Middle frontal gyrus (tissue), 1 donor: Measurements from ENCODE around the gene PKP3.
"Not testable (repeated sequence)": the region's sequence is repeated elsewhere in the genome, so short reads cannot be mapped to it uniquely, and the experiment has no call there.

Experiments
- DNase-seq: peaks from one replicate; pipeline ENCODE4 v3.0.0-alpha.2; 2015; ENCODE audit warnings: low spot score; ENCODE audit errors: extremely low spot score

The PKP3 gene

GRCh38 chr11:393219-394033 lies 583 bp upstream of the PKP3 start:
- no peak for DNase-seq

DNA sequence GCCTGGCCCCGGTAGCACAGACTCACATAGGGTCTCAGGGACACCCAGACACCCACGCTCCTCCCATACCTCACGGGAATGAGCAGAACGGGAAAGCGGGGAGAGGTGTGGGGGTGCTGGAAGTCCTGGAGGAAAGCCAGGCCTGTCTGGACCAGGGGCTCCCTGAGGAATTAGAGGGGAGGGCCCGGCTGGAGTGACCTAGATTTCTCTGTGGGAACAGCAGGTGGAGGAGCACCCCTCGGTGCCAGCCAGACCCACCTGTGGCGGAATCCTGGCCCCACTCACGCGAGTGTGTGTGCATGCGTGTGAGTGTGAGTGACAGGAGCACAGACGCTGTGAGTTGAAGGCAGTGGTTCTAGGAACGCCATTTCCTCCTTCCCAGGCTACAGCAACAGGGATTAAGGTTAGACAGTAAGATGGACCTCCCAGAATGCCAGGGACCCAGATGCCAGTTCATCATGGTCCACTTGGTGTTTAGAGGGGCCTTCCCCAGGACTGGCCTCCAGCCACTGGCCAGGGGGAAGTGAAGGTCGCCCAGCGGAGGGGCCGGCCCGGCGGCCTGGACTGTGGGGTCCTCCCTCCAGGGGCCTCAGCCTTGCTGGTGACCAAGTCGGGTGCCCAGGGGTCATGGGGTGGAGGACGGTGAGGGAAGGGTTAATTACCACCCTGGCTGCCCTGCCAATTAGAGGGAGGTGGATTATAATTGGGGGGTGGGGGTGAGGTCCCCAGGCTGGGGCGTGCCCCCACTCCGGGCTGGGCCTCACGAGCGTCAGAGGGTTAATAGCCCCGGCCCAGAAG lies 1.0 kb downstream of the PKP3 start:
- no peak for DNase-seq

GRCh38 chr11:395866-396265 lies 1.9 kb downstream of the PKP3 start:
- DNase-seq: no peak

- DNase-seq: no peak
Measured at GRCh38 chr11:396511-396947, 2.5 kb downstream of the PKP3 start.

- no peak for DNase-seq
Measured at GRCh38 chr11:396948-397548, 3.0 kb downstream of the PKP3 start.

- DNase-seq: no peak
Measured at GRCh38 chr11:398826-399225, 4.8 kb downstream of the PKP3 start.

DNA sequence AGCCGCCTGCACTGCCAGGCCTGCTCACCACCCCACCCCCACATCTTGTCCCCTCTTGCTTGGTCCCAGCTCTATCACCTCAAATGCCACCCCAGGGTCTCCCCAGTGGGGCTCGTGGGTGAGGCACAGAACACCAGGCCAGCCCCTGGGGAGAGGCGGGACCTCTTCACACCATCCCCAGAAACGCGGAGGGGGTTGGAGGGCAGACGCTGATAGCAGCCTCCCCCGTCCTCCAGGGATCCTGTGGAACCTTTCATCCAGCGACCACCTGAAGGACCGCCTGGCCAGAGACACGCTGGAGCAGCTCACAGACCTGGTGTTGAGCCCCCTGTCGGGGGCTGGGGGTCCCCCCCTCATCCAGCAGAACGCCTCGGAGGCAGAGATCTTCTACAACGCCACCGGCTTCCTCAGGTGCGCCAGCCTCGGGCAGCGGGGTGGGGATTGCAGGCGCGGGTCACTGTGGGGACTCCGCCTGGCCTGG lies 5.8 kb downstream of the PKP3 start:
- DNase-seq: no peak

GRCh38 chr11:400241-400689 lies 6.3 kb downstream of the PKP3 start:
- DNase-seq: no peak

GRCh38 chr11:401196-401595 lies 7.2 kb downstream of the PKP3 start:
- not testable (repeated sequence) for DNase-seq

DNA sequence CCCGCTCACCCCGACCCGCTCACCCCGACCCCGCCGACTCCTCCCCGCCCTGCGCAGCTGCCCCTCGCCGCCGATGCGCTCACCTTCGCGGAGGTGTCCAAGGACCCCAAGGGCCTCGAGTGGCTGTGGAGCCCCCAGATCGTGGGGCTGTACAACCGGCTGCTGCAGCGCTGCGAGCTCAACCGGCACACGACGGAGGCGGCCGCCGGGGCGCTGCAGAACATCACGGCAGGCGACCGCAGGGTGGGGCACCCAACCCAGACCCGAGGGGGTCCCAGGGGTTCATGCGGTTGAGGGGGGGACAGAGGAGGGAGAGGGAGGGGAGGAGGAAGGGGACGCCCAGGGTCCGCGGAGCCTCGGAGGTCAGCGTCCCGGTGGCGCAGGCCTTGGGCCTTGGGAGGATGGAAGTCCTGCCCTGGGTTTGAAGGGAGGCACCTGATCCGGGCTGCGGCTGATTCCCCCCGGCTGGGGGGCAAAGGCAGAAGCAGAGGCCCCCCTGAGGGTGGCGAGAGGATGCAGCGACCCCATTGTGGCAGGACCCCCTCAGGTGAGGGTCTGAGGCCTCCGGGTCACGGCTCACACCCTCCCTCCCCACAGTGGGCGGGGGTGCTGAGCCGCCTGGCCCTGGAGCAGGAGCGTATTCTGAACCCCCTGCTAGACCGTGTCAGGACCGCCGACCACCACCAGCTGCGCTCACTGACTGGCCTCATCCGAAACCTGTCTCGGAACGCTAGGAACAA lies 9.2 kb downstream of the PKP3 start:
- DNase-seq: no peak

DNA sequence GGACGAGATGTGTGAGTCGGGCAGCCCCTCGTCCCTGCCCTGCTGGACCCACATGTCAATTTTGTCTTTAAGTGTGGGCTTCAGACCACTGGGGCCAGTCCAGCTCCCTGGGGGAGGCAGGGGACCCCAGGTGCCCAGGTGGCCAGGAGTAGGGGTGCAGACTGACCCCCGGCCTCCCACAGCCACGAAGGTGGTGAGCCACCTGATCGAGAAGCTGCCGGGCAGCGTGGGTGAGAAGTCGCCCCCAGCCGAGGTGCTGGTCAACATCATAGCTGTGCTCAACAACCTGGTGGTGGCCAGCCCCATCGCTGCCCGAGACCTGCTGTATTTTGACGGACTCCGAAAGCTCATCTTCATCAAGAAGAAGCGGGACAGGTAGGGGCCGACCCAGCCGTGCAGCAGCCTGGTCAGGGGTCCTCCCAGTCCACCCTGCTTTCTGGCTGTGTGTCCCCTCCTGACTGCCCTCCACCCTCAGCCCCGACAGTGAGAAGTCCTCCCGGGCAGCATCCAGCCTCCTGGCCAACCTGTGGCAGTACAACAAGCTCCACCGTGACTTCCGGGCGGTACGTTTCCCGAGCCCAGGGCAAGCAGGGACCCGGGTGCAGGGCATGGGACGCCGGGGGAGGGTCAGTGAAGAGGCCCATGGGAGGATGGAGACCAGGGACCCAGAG lies 9.9 kb downstream of the PKP3 start:
- no peak for DNase-seq

- no peak for DNase-seq
Measured at GRCh38 chr11:404551-405264, 10.7 kb downstream of the PKP3 start.

- no peak for DNase-seq
Measured at GRCh38 chr11:405323-405953, 11.4 kb downstream of the PKP3 start.

- no peak for DNase-seq
Measured at GRCh38 chr11:405954-406795, 12.2 kb downstream of the PKP3 start.

- DNase-seq: no peak
Measured at GRCh38 chr11:406796-407650, 13.0 kb downstream of the PKP3 start.

DNA sequence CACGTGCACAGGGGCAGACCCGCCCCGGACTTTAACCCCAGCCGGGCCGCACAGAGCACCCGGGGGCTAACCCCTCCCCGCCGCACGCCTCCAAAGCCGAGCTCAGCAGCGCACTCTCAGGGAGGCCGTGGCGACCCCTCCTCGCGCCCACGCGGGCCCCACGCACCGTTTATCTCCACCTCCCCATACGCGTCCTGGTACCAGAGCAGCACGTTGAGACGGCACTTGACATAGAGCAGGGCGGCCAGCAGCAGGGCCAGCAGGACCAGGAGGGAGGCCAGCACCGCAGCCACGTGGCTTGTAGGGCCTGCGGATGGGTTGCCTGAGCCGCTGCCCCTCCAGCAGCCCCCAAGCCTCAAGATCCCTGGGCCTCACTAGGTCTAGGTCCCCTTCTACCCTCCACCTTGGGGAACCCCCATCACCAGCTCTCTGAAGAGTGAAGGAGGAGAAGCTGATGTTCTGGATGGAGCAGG lies 13.7 kb downstream of the PKP3 start:
- DNase-seq: no peak

GRCh38 chr11:408154-409007 lies 14.4 kb downstream of the PKP3 start:
- DNase-seq: no peak
